Left hindlimb (tissue), 1 donor: ENCODE results near the gene ZCCHC18.

ENCODE experiments used
- DNase-seq: peaks from one replicate; pipeline ENCODE4 v3.0.0-alpha.2; 2018

ZCCHC18 gene

GRCh38 chrX:104134583-104135261 lies 22.4 kb downstream of the ZCCHC18 start:
- DNase-seq, result no peak

GRCh38 chrX:104135677-104136076 lies 23.4 kb downstream of the ZCCHC18 start:
- no peak for DNase-seq

GRCh38 chrX:104136241-104137019 lies 24.1 kb downstream of the ZCCHC18 start:
- DNase-seq, result peak; percentile 64

GRCh38 chrX:104137496-104137895 lies 25.2 kb downstream of the ZCCHC18 start:
- DNase-seq, result no peak

GRCh38 chrX:104141087-104141760 lies 28.9 kb downstream of the ZCCHC18 start:
- no peak for DNase-seq

GRCh38 chrX:104151037-104151436 lies 38.7 kb downstream of the ZCCHC18 start:
- no peak for DNase-seq

- peak; percentile 89 for DNase-seq
Observed at GRCh38 chrX:104156630-104157529, 44.6 kb downstream of the ZCCHC18 start, which contains the start of gene SLC25A53. Gene SLC25A53 (minus strand): TSS chrX:104157009. CDS start chrX:104105257, 51,752 bp downstream.
